Cerebellar cortex (tissue), 1 donor: ENCODE measurements around the gene GLIS2.

Experiments used
- DNase-seq: peaks from one replicate; pipeline ENCODE4 v3.0.0-alpha.2; 2015; ENCODE audit warnings: low spot score

GLIS2 gene

GRCh38 chr16:4352843-4353242 is 37.0 kb downstream of the GLIS2 start:
- DNase-seq, result no peak

- DNase-seq, result no peak
Measured at GRCh38 chr16:4353675-4354074, 37.8 kb downstream of the GLIS2 start.

- DNase-seq, result no peak
Measured at GRCh38 chr16:4354512-4355409, 38.9 kb downstream of the GLIS2 start.

GRCh38 chr16:4356820-4357219 is 41.0 kb downstream of the GLIS2 start:
- DNase-seq, result no peak

- DNase-seq, result no peak
Measured at GRCh38 chr16:4358236-4358635, 42.4 kb downstream of the GLIS2 start.

- peak; percentile 56 for DNase-seq
Measured at GRCh38 chr16:4358831-4359561, 43.1 kb downstream of the GLIS2 start.

GRCh38 chr16:4359914-4360313 is 44.0 kb downstream of the GLIS2 start:
- DNase-seq, result no peak

- DNase-seq, result peak; percentile 46
Measured at GRCh38 chr16:4360538-4361021, 44.7 kb downstream of the GLIS2 start.

GRCh38 chr16:4361033-4361943 is 45.4 kb downstream of the GLIS2 start:
- no peak for DNase-seq

GRCh38 chr16:4361944-4362311 is 46.1 kb downstream of the GLIS2 start:
- DNase-seq, result no peak

- DNase-seq, result no peak
Measured at GRCh38 chr16:4362476-4363135, 46.7 kb downstream of the GLIS2 start.

GRCh38 chr16:4364196-4365013 is 48.5 kb downstream of the GLIS2 start:
- DNase-seq, result no peak

GRCh38 chr16:4365014-4365406 is 49.1 kb downstream of the GLIS2 start:
- DNase-seq, result no peak

GRCh38 chr16:4365615-4366014 is 49.7 kb downstream of the GLIS2 start:
- DNase-seq, result no peak

GRCh38 chr16:4366016-4366415 is 50.1 kb downstream of the GLIS2 start:
- no peak for DNase-seq

GRCh38 chr16:4367393-4367856 is 51.6 kb downstream of the GLIS2 start:
- no peak for DNase-seq

GRCh38 chr16:4369007-4369733 is 53.3 kb downstream of the GLIS2 start:
- peak; percentile 42 for DNase-seq

- no peak for DNase-seq
Measured at GRCh38 chr16:4370151-4370550, 54.3 kb downstream of the GLIS2 start.

- peak; percentile 39 for DNase-seq
Measured at GRCh38 chr16:4370570-4371356, 54.9 kb downstream of the GLIS2 start.
